Aorta (tissue), 5 donors: ENCODE data around the gene RPL22L1. TPM values are rescaled to one million over a fixed set of nuclear protein-coding genes. Genes with fewer than 3 reads are reported as not detected.
"Not testable (repeated sequence)": the region's sequence is repeated elsewhere in the genome, so short reads cannot be mapped to it uniquely, and the experiment has no call there.

Source experiments
- ATAC-seq: fragments of 200-7000 bp; cut with Tn5 transposase; one replicate; pipeline ENCODE4 v1.9.1; 2022; ENCODE audit warnings: moderate library complexity; ENCODE audit not compliant: low FRiP score
- DNase-seq, 2 donors: peaks; one replicate each; pipeline ENCODE4 v3.0.0-alpha.2; 2020
- H3K27ac ChIP-seq, 2 donors: one replicate each; pipeline ENCODE4 v1.5.1; 2013; ENCODE audit warnings: low read length in 2 of 2, mild to moderate bottlenecking in 2 of 2, moderate library complexity in 2 of 2, control low read depth in 1 of 2, inconsistent platforms in 1 of 2, low read depth in 1 of 2
- H3K27me3 ChIP-seq, 2 donors: one replicate each; pipeline ENCODE4 v1.6.1; 2013; ENCODE audit warnings: control low read depth in 1 of 2, low read length in 1 of 2, mild to moderate bottlenecking in 1 of 2, moderate library complexity in 1 of 2; ENCODE audit not compliant: insufficient read depth in 2 of 2, control insufficient read depth in 1 of 2
- H3K36me3 ChIP-seq, 2 donors: one replicate each; pipeline ENCODE4 v1.6.1; 2013; ENCODE audit warnings: control low read depth in 1 of 2, low read length in 1 of 2, mild to moderate bottlenecking in 1 of 2; ENCODE audit not compliant: insufficient read depth in 2 of 2, control insufficient read depth in 1 of 2
- H3K4me1 ChIP-seq, 2 donors: one replicate each; pipeline ENCODE4 v1.6.1; 2013; ENCODE audit warnings: low read length in 2 of 2, control low read depth in 1 of 2, mild to moderate bottlenecking in 1 of 2, moderate library complexity in 1 of 2; ENCODE audit not compliant: insufficient read depth in 2 of 2, control insufficient read depth in 1 of 2
- H3K4me3 ChIP-seq, 2 donors: one replicate each; pipeline ENCODE4 v1.5.1; 2013; ENCODE audit warnings: low read length in 2 of 2, control low read depth in 1 of 2, mild to moderate bottlenecking in 1 of 2
- H3K9me3 ChIP-seq: one replicate; pipeline ENCODE4 v1.6.1; 2013; ENCODE audit warnings: mild to moderate bottlenecking, low read length; ENCODE audit not compliant: control insufficient read depth
- WGBS, 2 donors: extraction: QIAGEN DNeasy Blood & Tissue Kit; methylation state at CpG; one replicate each; pipeline ENCODE4 v1.1.7; 2013; 5-methylcytosine and 5-hydroxymethylcytosine counted together
- intact Hi-C, 2 donors: fragments of 100-400 bp; cut with DNase I; formaldehyde crosslinking; loops; one replicate each; pipeline versions ENCODE4 v1.14.2 to v1.15.0; 2022
- polyA plus RNA-seq, 2 donors: library from polyadenylated mRNA; stranded (reverse); fragments of 200-250 nt; gene quantifications; one replicate each; pipeline ENCODE4 v1.2.3, GENCODE V29; 2013
- total RNA-seq, 2 donors: library from RNA; stranded (reverse); fragmentation: NEBNext Ultra II Directional; extraction: Animal tissue kit (Norgen Biotek cat#: 25700); gene quantifications; one replicate each; pipeline ENCODE4 v1.2.1, GENCODE V29; 2021
- donor health status: healthy with polysubstance abuse.
- donor health status: Bipolar disorder and iron deficiency.
- donor health status: DM: no; HTN: no; CAD: no.
- donor health status: DM: no; HTN: no; CAD: no.
- donor health status: DM: yes; HTN: yes; CAD: no.

RPL22L1 gene
- total and polyA plus RNA-seq, 4 donors = 33.5 to 93.9 (median 51.4) TPM

DNA sequence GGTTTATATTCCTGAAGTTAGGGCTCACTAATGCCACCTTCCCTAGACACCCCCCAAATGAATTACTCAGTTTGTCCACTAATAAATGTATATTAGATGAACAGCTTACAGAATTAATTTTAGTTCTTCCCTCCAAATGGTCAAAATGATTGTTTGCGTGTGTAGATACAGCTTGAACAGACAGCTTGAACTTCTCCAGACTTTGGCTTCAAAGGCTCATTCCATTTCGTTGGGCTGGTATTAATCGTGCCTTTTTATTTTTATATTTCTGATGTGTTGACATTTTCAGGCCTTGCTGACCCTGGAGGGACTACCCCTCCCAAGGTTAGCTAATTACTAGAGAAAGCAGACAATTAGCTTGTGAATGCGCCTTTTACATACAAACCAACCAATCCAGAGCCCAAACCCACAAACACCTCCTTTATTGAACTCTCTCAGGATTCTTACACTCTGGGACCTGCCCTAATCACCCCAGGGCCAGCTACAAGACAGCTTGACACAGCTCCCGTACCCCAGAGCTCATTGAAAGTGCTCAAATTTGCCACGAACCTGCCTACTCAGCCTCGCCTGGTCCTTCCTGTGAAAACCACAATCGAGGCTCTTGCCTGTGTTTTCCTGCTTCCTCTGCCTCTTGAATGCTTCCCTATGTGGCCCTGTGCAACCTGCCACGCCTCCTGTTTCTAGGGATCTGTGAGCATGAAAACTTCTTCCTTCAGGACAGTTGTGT, 40.3 kb downstream of the RPL22L1 start:
- 71 to 74% methylated on average over 9 of the region's 9 CpGs for WGBS, 2 donors
- ATAC-seq = no peak
- DNase-seq = no peak
- H3K27me3 ChIP-seq = peaks cover 0 to 3% of the 10 kb centered on the region in 2 donors
- peaks cover 2% of the 10 kb centered on the region for H3K9me3 ChIP-seq
- no peak overlapping the region for H3K4me3 ChIP-seq
- no peak overlapping the region for H3K27ac ChIP-seq
- H3K36me3 ChIP-seq = no peaks in the 10 kb centered on the region
- intact Hi-C loops = no loop called here
- no peaks in the 10 kb centered on the region for H3K4me1 ChIP-seq

DNA sequence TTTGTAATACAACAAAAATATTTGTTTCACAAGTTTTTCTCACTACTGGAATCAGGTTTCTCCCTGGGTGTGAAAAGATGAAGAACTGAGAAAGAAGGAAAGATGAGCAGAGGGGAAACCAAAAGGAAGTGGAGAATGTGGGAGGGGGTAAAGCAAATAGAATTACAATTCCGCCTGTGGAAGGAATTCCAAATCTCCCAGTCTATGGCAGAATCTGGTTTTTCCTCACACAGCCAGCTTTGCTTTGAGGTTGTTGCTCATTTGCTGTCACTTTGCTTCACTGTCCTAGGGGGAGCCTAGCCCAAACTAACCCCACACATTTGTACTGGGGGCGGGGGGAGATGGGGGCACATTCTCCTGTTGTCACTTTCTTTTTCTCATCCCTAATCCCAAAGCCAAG, 43.9 kb downstream of the RPL22L1 start:
- Histone ChIP-seq H3K9me3 (peaks cover 2% of the 10 kb centered on the region), H3K27me3 (peaks cover 0 to 3% of the 10 kb centered on the region in 2 donors), H3K4me3 (no peak overlapping the region), H3K36me3 (no peaks in the 10 kb centered on the region), H3K4me1 (no peaks in the 10 kb centered on the region), H3K27ac (no peak overlapping the region)
- DNase-seq (no peak), ATAC-seq (no peak)
- 35 to 47% methylated on average over 2 of the region's 2 CpGs for WGBS, 2 donors
- intact Hi-C loops = no loop called here

DNA sequence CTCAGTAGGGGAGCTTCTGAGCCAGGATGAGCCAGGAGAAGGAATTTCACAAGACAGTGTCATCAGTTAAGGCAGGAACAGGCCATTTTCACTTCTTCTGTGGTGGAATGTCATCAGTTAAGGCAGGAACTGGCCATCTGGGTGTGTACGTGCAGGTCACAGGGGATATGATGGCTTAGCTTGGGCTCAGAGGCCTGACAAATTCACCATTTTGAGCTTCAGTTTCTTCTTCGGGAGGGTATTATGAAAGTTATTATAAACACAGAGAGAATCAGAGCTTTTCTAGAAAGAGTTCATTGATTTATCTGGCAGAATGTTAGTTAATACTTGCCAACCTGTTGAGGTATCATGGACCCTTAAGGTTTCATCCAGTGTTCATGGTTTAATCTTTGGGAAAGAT, 46.4 kb downstream of the RPL22L1 start:
- ATAC-seq, H3K4me1 ChIP-seq, H3K27me3 ChIP-seq, intact Hi-C loops, H3K27ac ChIP-seq, H3K36me3 ChIP-seq, DNase-seq, H3K4me3 ChIP-seq, H3K9me3 ChIP-seq: not testable (repeated sequence)
- 89% methylated on average over 2 of the region's 2 CpGs for WGBS, 2 donors

DNA sequence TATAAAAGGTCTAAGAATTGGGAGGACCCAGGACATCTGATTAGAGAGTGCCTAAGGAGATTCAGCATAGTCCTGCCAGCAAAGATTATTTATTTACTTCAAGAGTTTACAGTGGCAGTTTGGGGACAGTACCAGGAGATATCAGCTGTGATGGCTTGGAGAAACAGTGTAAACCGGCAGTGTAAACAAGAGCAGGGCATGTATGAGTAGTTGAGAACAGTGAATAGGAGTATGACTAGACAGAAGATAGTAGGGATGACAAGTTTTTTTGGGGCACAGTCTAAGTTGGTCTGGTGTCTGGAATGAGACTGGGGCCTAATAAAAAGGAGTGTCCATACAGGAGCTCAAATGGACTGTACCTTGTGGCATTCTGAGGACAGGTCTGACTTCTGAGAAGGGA, 51.7 kb downstream of the RPL22L1 start:
- not testable (repeated sequence) for H3K4me1 ChIP-seq, H3K4me3 ChIP-seq, H3K36me3 ChIP-seq, H3K9me3 ChIP-seq, H3K27me3 ChIP-seq, ATAC-seq, DNase-seq, H3K27ac ChIP-seq
- intact Hi-C loops = loop anchor here in 1 of 2 donors (10.0 kb wide), 1 partner anchor 264 kb away; no protein-coding TSS in a partner anchor
- WGBS, 2 donors = 100% methylated on average over 1 of the region's 1 CpG; no CpG with 5 or more reads in 1 of the 2 donors

DNA sequence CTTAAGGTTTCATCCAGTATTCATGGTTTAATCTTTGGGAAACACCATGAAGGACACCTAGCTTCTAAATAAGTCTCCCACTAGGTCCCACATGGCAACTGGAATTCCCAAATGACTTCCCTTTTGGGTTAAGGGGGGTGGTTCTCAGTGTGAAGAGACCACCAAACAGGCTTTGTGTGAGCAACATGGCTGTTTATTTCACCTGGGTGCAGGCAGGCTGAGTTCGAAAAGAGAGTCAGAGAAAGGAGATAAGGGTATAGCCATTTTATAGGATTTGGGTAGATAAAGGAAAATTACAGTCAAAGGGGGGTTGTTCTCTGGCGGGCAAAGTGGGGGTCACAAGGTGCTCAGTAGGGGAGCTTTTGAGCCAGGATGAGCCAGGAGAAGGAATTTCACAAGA, 52.5 kb downstream of the RPL22L1 start:
- H3K36me3 ChIP-seq, H3K4me1 ChIP-seq, H3K4me3 ChIP-seq, H3K9me3 ChIP-seq, H3K27me3 ChIP-seq, H3K27ac ChIP-seq, DNase-seq, ATAC-seq: not testable (repeated sequence)
- WGBS, 2 donors = 91 to 95% methylated on average over 2 of the region's 2 CpGs
- intact Hi-C loops = loop anchor here in 1 of 2 donors (10.0 kb wide), 1 partner anchor 263 kb away; no protein-coding TSS in a partner anchor

DNA sequence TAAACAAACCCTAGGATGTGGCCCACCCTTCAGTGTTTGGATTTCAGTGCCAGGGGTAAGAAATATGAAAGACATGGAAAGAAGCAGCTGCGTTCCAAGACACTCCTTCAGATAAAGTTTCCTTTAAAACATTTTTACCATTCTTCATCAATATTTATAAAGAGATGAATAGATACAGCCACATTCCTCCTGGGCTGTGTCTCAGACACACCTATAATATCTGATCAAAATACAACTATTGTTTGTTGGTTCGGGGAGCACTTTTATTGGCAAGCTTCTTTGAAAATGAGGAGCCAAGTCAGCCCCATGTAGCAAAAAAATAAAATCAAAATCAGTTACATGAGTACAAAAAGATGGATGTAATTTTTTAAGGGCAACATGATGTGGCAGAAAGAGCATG, 53.2 kb downstream of the RPL22L1 start:
- intact Hi-C loops = loop anchor here in 1 of 2 donors (10.0 kb wide), 1 partner anchor 262 kb away; no protein-coding TSS in a partner anchor
- WGBS, 2 donors = 92 to 98% methylated on average over 2 of the region's 2 CpGs
- no peak for DNase-seq
- ATAC-seq = no peak
- Histone ChIP-seq H3K27me3 (no peaks in the 10 kb centered on the region), H3K27ac (no peak overlapping the region), H3K36me3 (no peaks in the 10 kb centered on the region), H3K9me3 (no peaks in the 10 kb centered on the region), H3K4me3 (no peak overlapping the region), H3K4me1 (no peaks in the 10 kb centered on the region)

GRCh38 chr3:170816341-170816740, 53.7 kb downstream of the RPL22L1 start:
- H3K27ac ChIP-seq = no peak overlapping the region
- no peaks in the 10 kb centered on the region for H3K36me3 ChIP-seq
- 90 to 92% methylated on average over 2 of the region's 2 CpGs for WGBS, 2 donors
- no peaks in the 10 kb centered on the region for H3K9me3 ChIP-seq
- no peak for ATAC-seq
- DNase-seq = no peak
- no peak overlapping the region for H3K4me3 ChIP-seq
- H3K4me1 ChIP-seq = no peaks in the 10 kb centered on the region
- no peaks in the 10 kb centered on the region for H3K27me3 ChIP-seq
- intact Hi-C loops = loop anchor here in 1 of 2 donors (10.0 kb wide), 1 partner anchor 262 kb away; no protein-coding TSS in a partner anchor

- Histone ChIP-seq H3K4me3 (no peak overlapping the region), H3K4me1 (no peaks in the 10 kb centered on the region), H3K27ac (no peak overlapping the region), H3K27me3 (no peaks in the 10 kb centered on the region), H3K9me3 (no peaks in the 10 kb centered on the region), H3K36me3 (no peaks in the 10 kb centered on the region)
- DNase-seq = no peak
- WGBS, 2 donors = 83 to 85% methylated on average over 3 of the region's 3 CpGs
- intact Hi-C loops = loop anchor here (2.0 to 10.0 kb wide), 2 partner anchors 261 to 397 kb away; partner anchors contain the start of gene CLDN11 (in 1 of the 2)
- ATAC-seq = no peak
Measured at GRCh38 chr3:170815936-170816335, 54.1 kb downstream of the RPL22L1 start.

DNA sequence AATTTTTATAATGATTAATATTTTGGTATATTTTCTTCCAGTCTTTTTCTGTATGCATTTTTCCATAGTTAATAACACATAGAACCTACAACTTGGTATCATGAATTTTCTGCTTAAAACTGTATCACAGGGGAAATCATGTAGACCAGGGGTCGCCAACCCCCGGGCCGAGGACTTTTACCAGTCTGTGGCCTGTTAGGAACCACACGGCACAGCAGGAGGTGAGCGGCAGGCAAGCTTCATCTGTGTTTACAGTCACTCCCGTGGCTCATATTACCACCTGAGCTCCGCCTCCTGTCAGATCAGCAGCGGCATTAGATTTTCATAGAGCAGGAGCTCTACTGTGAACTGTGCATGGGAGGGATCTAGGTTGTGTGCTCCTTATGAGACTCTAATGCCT, 54.7 kb downstream of the RPL22L1 start:
- ATAC-seq (no peak), DNase-seq (no peak)
- Histone ChIP-seq H3K4me3 (no peak overlapping the region), H3K27ac (no peak overlapping the region), H3K4me1 (no peaks in the 10 kb centered on the region), H3K27me3 (no peaks in the 10 kb centered on the region), H3K36me3 (no peaks in the 10 kb centered on the region), H3K9me3 (no peaks in the 10 kb centered on the region)
- intact Hi-C loops = loop anchor here (2.0 to 10.0 kb wide), 2 partner anchors 261 to 397 kb away; partner anchors contain the start of gene CLDN11 (in 1 of the 2)
- 63 to 65% methylated on average over 8 of the region's 8 CpGs for WGBS, 2 donors
